Measurements from ENCODE around the gene CCDC187.

Gene CCDC187

DNA sequence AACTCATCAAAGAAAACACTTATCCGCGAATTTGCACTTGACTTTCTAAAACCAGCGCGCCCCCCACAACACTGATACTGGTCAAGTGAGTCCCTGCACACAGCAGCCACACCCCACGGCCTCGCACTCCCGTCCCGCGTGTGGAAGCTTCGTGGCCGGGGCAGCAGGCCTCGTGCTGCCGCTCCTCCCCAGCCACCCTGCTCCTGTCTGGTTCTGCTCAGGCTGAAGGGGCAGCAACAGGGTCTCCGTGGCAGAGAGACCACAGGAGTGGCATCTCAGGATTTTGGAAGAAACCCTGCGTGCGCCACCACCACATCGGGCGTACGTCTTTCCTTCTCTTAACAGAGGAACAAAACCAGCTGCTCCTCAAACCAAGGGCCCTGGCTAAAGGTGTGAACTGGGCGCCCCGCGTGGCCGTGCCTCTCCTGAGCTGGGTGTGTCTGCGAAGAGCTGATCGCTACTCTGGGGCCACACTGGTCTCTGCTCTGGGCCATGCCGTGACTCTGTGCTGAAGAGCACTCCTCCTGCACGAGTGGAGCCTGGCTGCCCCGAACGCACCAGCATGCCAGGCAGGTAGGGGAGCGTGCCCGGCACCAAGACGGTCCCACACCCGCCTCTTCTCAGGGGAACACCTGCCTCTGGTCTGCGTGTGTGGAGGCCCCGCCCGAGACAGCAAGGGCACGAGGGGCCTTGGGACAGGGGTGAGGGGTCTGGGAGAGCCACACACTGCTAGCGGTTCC, 81.6 kb downstream of the CCDC187 start:
- Histone ChIP-seq H3K4me3 (ENCODE audit: low read length) (no peak overlapping the region), H3K27ac (ENCODE audit: low read length) (no peak overlapping the region), H3K9ac (ENCODE audit: low read depth, low read length) (no peak overlapping the region), H3K4me1 (ENCODE audit: insufficient read depth, low read length) (no peaks in the 10 kb centered on the region), H3K36me3 (ENCODE audit: insufficient read depth, low read depth, low read length) (peaks cover 39% of the 10 kb centered on the region), H3K27me3 (ENCODE audit: insufficient read depth, low read length) (no peaks in the 10 kb centered on the region), H3K9me3 (ENCODE audit: insufficient read depth, low read depth, low read length) (no peaks in the 10 kb centered on the region)

DNA sequence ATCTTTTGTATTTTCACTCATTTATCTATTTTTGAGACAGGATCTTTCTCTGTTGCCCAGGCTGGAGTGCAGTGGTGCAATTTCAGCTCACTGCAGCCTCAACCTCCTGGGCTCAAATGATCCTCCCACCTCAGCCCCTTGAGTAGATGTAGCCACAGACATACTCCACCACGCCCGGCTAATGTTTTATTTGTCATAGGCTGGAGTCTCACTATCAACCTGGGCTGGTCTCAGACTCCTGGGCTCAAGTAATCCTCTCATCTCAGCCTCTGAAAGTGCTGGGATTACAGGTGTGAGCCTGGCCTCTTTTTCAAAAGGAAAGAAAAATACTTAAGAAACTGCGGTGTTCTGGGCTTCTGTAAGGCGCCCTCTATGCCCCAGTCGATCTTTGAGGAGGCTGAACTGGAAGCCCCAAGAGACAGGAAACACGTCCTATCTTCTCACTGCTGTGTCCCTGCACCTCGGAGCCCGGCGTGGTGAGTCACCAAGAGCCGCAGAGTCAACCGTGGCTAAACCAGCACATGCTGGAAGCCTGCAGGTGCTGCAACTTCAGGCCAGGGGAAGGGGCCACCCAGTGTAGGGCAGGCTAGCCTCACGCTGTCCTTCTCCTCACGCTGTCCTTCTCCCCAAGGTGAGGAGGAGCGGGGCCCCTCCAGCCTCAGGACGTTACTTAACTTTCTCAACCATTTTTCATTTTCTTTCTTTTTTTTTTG, 83.7 kb downstream of the CCDC187 start:
- Histone ChIP-seq H3K9me3 (ENCODE audit: insufficient read depth, low read depth, low read length) (no peaks in the 10 kb centered on the region), H3K27ac (ENCODE audit: low read length) (no peak overlapping the region), H3K9ac (ENCODE audit: low read depth, low read length) (no peak overlapping the region), H3K4me1 (ENCODE audit: insufficient read depth, low read length) (no peaks in the 10 kb centered on the region), H3K4me3 (ENCODE audit: low read length) (no peak overlapping the region), H3K27me3 (ENCODE audit: insufficient read depth, low read length) (no peaks in the 10 kb centered on the region), H3K36me3 (ENCODE audit: insufficient read depth, low read depth, low read length) (peaks cover 52% of the 10 kb centered on the region)

DNA sequence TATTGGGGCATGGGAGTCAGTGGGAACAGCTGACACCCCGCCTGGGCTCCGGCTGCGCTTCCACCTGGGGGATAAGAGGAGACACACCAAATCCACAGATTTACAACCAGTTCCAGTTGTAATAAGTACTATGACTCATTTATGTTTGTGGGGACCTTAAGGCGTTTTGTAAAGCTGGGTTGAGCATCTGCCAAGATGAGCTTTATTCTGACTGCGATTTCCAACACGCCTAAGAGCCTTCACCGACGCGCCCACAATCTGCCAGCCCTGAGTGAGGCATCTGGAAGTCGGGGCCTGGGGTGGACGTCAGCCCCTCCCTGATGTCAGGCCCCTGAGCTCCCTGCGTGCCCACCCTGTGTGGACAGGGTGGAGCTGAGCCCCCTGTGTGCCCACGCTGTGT, 84.6 kb downstream of the CCDC187 start:
- Histone ChIP-seq H3K9me3 (ENCODE audit: insufficient read depth, low read depth, low read length) (no peaks in the 10 kb centered on the region), H3K4me1 (ENCODE audit: insufficient read depth, low read length) (no peaks in the 10 kb centered on the region), H3K4me3 (ENCODE audit: low read length) (no peak overlapping the region), H3K36me3 (ENCODE audit: insufficient read depth, low read depth, low read length) (peaks cover 61% of the 10 kb centered on the region), H3K27me3 (ENCODE audit: insufficient read depth, low read length) (no peaks in the 10 kb centered on the region), H3K27ac (ENCODE audit: low read length) (no peak overlapping the region), H3K9ac (ENCODE audit: low read depth, low read length) (no peak overlapping the region)

- Histone ChIP-seq H3K27me3 (ENCODE audit: insufficient read depth, low read length) (no peaks in the 10 kb centered on the region), H3K9ac (ENCODE audit: low read depth, low read length) (no peak overlapping the region), H3K27ac (ENCODE audit: low read length) (no peak overlapping the region), H3K4me3 (ENCODE audit: low read length) (no peak overlapping the region), H3K36me3 (ENCODE audit: insufficient read depth, low read depth, low read length) (peaks cover 61% of the 10 kb centered on the region), H3K9me3 (ENCODE audit: insufficient read depth, low read depth, low read length) (no peaks in the 10 kb centered on the region), H3K4me1 (ENCODE audit: insufficient read depth, low read length) (no peaks in the 10 kb centered on the region)
Observed at GRCh38 chr9:136218673-136219072, 85.2 kb downstream of the CCDC187 start.

DNA sequence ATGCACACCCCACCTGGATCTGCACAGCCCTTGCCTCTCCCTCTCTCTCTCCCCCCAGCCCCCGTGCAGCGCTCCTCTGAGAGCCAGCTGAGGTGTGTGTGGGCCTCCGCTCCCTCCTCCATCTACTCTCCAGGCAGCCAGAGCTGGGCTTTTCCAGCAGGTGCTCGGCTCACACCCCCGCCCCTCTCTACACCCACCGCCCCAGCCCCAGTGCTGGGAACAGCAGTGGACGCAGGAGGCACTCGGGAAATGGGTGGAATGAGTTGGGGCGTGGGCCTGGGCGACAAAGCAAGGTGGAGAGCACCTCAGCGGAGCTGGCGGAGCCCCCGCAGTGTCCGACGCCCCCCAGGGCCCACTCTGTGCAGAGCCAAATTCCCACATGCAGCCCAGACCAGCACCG, 85.6 kb downstream of the CCDC187 start:
- H3K27me3 ChIP-seq (ENCODE audit: insufficient read depth, low read length) = no peaks in the 10 kb centered on the region
- H3K4me1 ChIP-seq (ENCODE audit: insufficient read depth, low read length) = no peaks in the 10 kb centered on the region
- H3K36me3 ChIP-seq (ENCODE audit: insufficient read depth, low read depth, low read length) = peaks cover 61% of the 10 kb centered on the region

DNA sequence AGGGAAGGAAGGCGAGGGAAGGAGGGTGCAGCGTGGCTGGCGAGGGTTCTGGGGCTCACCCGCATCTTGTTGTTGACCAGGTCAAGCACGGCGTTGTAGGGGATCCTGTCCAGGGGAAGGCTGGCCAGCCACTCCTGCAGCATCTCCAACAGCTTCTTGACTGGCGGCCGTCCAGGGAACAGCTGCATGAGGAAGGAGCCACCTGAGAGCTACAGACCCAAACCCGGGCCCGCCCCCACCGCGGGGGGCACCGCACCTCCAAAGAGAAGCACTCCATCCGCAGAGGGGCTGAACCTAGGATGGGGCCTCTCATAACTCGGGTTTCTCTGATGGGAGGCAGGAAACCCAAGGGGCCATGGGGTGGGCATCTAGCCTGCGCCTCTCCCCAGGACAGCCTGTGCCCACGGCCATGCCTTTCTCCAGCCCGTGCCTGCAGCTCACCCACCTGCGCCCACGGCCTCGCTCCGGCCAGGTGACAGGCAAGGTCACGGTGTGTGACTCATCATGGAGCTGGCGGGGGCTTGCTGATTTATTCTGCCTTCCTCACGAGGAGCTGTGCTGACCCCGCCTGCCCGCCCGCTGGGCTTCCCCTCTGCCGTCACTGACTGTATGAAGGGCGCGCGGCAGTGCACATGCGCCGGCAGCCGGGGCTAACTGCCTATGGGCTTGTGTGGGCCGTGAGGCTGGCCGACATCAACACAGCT, 87.2 kb downstream of the CCDC187 start:
- Histone ChIP-seq H3K9me3 (ENCODE audit: insufficient read depth, low read depth, low read length) (no peaks in the 10 kb centered on the region), H3K9ac (ENCODE audit: low read depth, low read length) (no peak overlapping the region), H3K4me3 (ENCODE audit: low read length) (no peak overlapping the region), H3K4me1 (ENCODE audit: insufficient read depth, low read length) (no peaks in the 10 kb centered on the region), H3K27ac (ENCODE audit: low read length) (no peak overlapping the region), H3K36me3 (ENCODE audit: insufficient read depth, low read depth, low read length) (peaks cover 60% of the 10 kb centered on the region), H3K27me3 (ENCODE audit: insufficient read depth, low read length) (no peaks in the 10 kb centered on the region)

More for the DNA sequence above, 85.6 kb downstream of the CCDC187 start:
- Histone ChIP-seq H3K9ac (ENCODE audit: low read depth, low read length) (no peak overlapping the region), H3K9me3 (ENCODE audit: insufficient read depth, low read depth, low read length) (no peaks in the 10 kb centered on the region), H3K27ac (ENCODE audit: low read length) (no peak overlapping the region), H3K4me3 (ENCODE audit: low read length) (no peak overlapping the region)

DNA sequence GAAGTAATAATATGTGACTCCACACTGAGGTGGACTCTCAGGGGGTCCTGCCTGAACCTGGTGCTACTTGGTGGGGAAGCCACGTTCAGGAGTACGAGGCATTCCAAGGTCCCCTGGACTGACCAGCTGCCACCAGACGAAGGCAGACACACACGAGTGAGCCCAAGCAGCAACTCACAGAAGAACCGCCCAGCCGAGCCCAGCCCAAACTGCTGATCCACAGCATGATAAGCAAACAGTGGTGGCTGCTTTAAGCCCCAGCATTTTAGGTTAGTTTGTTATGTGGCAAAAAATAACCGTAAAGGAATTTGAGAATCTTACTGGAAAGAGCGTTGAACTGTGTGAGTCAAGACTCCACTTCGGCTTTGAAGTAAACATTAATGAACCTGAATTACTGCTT, 90.2 kb downstream of the CCDC187 start:
- H3K36me3 ChIP-seq (ENCODE audit: insufficient read depth, low read depth, low read length) = peaks cover 71% of the 10 kb centered on the region
- no peaks in the 10 kb centered on the region for H3K9me3 ChIP-seq (ENCODE audit: insufficient read depth, low read depth, low read length)
- H3K27me3 ChIP-seq (ENCODE audit: insufficient read depth, low read length) = no peaks in the 10 kb centered on the region
- H3K9ac ChIP-seq (ENCODE audit: low read depth, low read length) = no peak overlapping the region
- no peak overlapping the region for H3K27ac ChIP-seq (ENCODE audit: low read length)
- no peak overlapping the region for H3K4me3 ChIP-seq (ENCODE audit: low read length)
- no peaks in the 10 kb centered on the region for H3K4me1 ChIP-seq (ENCODE audit: insufficient read depth, low read length)

- no peak overlapping the region for H3K27ac ChIP-seq (ENCODE audit: low read length)
- no peaks in the 10 kb centered on the region for H3K4me1 ChIP-seq (ENCODE audit: insufficient read depth, low read length)
- no peaks in the 10 kb centered on the region; the same call in 1 of the 2 replicates for H3K27me3 ChIP-seq (ENCODE audit: insufficient read depth, low read length)
- H3K9ac ChIP-seq (ENCODE audit: low read depth, low read length) = no peak overlapping the region
- peaks cover 70% of the 10 kb centered on the region for H3K36me3 ChIP-seq (ENCODE audit: insufficient read depth, low read depth, low read length)
- H3K4me3 ChIP-seq (ENCODE audit: low read length) = no peak overlapping the region
- H3K9me3 ChIP-seq (ENCODE audit: insufficient read depth, low read depth, low read length) = no peaks in the 10 kb centered on the region
Observed at GRCh38 chr9:136212345-136212950, 91.4 kb downstream of the CCDC187 start.

- H3K27me3 ChIP-seq (ENCODE audit: insufficient read depth, low read length) = peaks cover 2% of the 10 kb centered on the region; the same call in 1 of the 2 replicates
- no peaks in the 10 kb centered on the region for H3K9me3 ChIP-seq (ENCODE audit: insufficient read depth, low read depth, low read length)
- no peak overlapping the region for H3K27ac ChIP-seq (ENCODE audit: low read length)
- no peak overlapping the region for H3K4me3 ChIP-seq (ENCODE audit: low read length)
- no peak overlapping the region for H3K9ac ChIP-seq (ENCODE audit: low read depth, low read length)
- no peaks in the 10 kb centered on the region for H3K4me1 ChIP-seq (ENCODE audit: insufficient read depth, low read length)
- peaks cover 75% of the 10 kb centered on the region for H3K36me3 ChIP-seq (ENCODE audit: insufficient read depth, low read depth, low read length)
Observed at GRCh38 chr9:136211441-136212344, 92.2 kb downstream of the CCDC187 start.

DNA sequence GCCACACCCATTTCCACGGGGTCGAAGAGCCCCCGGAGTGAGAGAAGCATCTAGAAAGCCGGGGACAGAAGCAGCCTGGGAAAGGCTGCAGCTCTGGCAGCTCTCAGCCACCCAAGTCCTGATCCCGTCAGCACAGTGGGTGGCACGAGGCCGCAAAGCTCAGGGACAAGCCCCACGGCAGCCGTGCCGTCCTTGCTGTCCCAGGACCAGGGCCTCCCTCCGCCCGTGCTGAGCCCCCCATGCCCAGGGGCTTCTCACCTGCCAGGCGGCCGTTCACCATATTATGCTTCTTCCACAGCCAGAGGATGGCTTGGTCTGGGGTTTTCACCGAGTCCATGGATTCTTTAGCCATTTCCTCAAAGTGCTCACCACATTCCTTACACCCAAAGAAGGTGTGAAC, 92.9 kb downstream of the CCDC187 start:
- no peak overlapping the region for H3K27ac ChIP-seq (ENCODE audit: low read length)
- peaks cover 71% of the 10 kb centered on the region for H3K36me3 ChIP-seq (ENCODE audit: insufficient read depth, low read depth, low read length)
- H3K4me1 ChIP-seq (ENCODE audit: insufficient read depth, low read length) = no peaks in the 10 kb centered on the region
- no peaks in the 10 kb centered on the region for H3K9me3 ChIP-seq (ENCODE audit: insufficient read depth, low read depth, low read length)
- no peak overlapping the region for H3K4me3 ChIP-seq (ENCODE audit: low read length)
- no peak overlapping the region for H3K9ac ChIP-seq (ENCODE audit: low read depth, low read length)
- H3K27me3 ChIP-seq (ENCODE audit: insufficient read depth, low read length) = peaks cover 9% of the 10 kb centered on the region

GRCh38 chr9:136210276-136210675, 93.6 kb downstream of the CCDC187 start:
- peaks cover 64% of the 10 kb centered on the region for H3K36me3 ChIP-seq (ENCODE audit: insufficient read depth, low read depth, low read length)
- H3K27me3 ChIP-seq (ENCODE audit: insufficient read depth, low read length) = peaks cover 16% of the 10 kb centered on the region
- H3K4me3 ChIP-seq (ENCODE audit: low read length) = no peak overlapping the region
- H3K9ac ChIP-seq (ENCODE audit: low read depth, low read length) = no peak overlapping the region
- H3K27ac ChIP-seq (ENCODE audit: low read length) = no peak overlapping the region
- H3K9me3 ChIP-seq (ENCODE audit: insufficient read depth, low read depth, low read length) = no peaks in the 10 kb centered on the region
- H3K4me1 ChIP-seq (ENCODE audit: insufficient read depth, low read length) = no peaks in the 10 kb centered on the region

Data from iPS-20b (cell line).